CD4-positive, alpha-beta T cell treated with Interleukin-17A for 4 hours (primary cell): Measurements from ENCODE around the gene PARP15.
A peak's percentile ranks its signal among the peaks of the same experiment; 100 is the strongest.
"Not testable (repeated sequence)": the region's sequence is repeated elsewhere in the genome, so short reads cannot be mapped to it uniquely, and the experiment has no call there.

Experiments used
- DNase-seq: peaks from one replicate; pipeline ENCODE4 v3.0.0-alpha.2; 2020; ENCODE audit warnings: mixed read lengths

The PARP15 gene

GRCh38 chr3:122577409-122578031, at the start of gene PARP15:
Gene PARP15 (plus strand): TSS chr3:122577650. CDS start chr3:122577668, 18 bp downstream.
- DNase-seq: peak; percentile 69

- DNase-seq: no peak
Measured at GRCh38 chr3:122530164-122530563, 47.3 kb upstream of the PARP15 start.

GRCh38 chr3:122533480-122533879, 44.0 kb upstream of the PARP15 start:
- no peak for DNase-seq

- peak; percentile 12 for DNase-seq
Measured at GRCh38 chr3:122533931-122534334, 43.5 kb upstream of the PARP15 start.

GRCh38 chr3:122535964-122536631, 41.4 kb upstream of the PARP15 start:
- no peak for DNase-seq

GRCh38 chr3:122536632-122537001, 40.8 kb upstream of the PARP15 start:
- no peak for DNase-seq

GRCh38 chr3:122538956-122539490, 38.4 kb upstream of the PARP15 start:
- no peak for DNase-seq

GRCh38 chr3:122546151-122546550, 31.3 kb upstream of the PARP15 start:
- DNase-seq: no peak

GRCh38 chr3:122548076-122548475, 29.4 kb upstream of the PARP15 start:
- DNase-seq: no peak

GRCh38 chr3:122548619-122549018, 28.8 kb upstream of the PARP15 start:
- no peak for DNase-seq

- DNase-seq: no peak
Measured at GRCh38 chr3:122553171-122553570, 24.3 kb upstream of the PARP15 start.

GRCh38 chr3:122555275-122556071, 22.0 kb upstream of the PARP15 start:
- DNase-seq: no peak

GRCh38 chr3:122557356-122557755, 20.1 kb upstream of the PARP15 start:
- no peak for DNase-seq

- no peak for DNase-seq
Measured at GRCh38 chr3:122558605-122559004, 18.8 kb upstream of the PARP15 start.

GRCh38 chr3:122559906-122560305, 17.5 kb upstream of the PARP15 start:
- no peak for DNase-seq

- DNase-seq: peak; percentile 70
Measured at GRCh38 chr3:122560680-122561079, 16.8 kb upstream of the PARP15 start.

- no peak for DNase-seq
Measured at GRCh38 chr3:122562923-122563716, 14.3 kb upstream of the PARP15 start.

GRCh38 chr3:122563717-122564025, 13.8 kb upstream of the PARP15 start:
- DNase-seq: peak; percentile 20

- peak; percentile 80 for DNase-seq
Measured at GRCh38 chr3:122564155-122564912, 13.1 kb upstream of the PARP15 start, which contains the start of the genes DTX3L and PARP9. Gene DTX3L (plus strand): TSS chr3:122564338. CDS start chr3:122564427, 89 bp downstream. Gene PARP9 (minus strand): TSS chr3:122564300. CDS start chr3:122559620, 4,680 bp downstream.

- DNase-seq: not testable (repeated sequence)
Measured at GRCh38 chr3:122568131-122568530, 9.3 kb upstream of the PARP15 start.

- DNase-seq: no peak
Measured at GRCh38 chr3:122568755-122569154, 8.7 kb upstream of the PARP15 start.

- DNase-seq: peak; percentile 57
Measured at GRCh38 chr3:122572940-122573412, 4.5 kb upstream of the PARP15 start.
